Fibroblast of skin of left biceps (primary cell): ENCODE results near the gene EMP2.
"Not testable (repeated sequence)": the region's sequence is repeated elsewhere in the genome, so short reads cannot be mapped to it uniquely, and the experiment has no call there.

Source experiments
- DNase-seq, 2 experiments: peaks; one replicate each; pipeline ENCODE4 v3.0.0-alpha.2; 2013; ENCODE audit warnings: low read depth in 2 of 2

EMP2 gene

DNA sequence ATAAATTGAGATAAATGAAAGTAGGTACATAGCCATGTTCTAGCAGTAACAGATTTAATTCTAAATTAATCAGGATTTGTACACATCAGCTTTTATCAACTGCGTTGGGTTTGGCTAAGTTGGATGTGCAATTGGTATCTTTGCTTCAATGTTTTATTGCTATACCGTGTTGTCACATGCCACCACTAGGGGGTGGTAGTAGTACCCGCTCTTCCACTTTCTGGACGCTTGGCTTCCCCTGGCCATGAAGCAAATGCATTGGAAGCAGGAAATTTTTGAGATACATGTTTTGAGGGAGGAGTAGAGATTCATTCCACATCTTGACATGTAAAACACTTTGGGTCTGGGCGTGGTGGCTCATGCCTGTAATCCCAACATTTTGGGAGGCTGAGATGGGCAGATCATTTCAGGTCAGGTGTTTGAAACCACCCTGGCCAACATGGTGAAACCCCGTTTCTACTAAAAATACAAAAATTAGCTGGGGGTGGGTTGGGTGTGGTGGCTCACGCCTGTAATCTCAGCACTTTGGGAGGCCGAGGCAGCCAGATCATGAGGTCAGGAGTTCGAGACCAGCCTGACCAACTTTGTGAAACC is 58.6 kb downstream of the EMP2 start:
- peak; percentile 28 to 29 for DNase-seq

DNA sequence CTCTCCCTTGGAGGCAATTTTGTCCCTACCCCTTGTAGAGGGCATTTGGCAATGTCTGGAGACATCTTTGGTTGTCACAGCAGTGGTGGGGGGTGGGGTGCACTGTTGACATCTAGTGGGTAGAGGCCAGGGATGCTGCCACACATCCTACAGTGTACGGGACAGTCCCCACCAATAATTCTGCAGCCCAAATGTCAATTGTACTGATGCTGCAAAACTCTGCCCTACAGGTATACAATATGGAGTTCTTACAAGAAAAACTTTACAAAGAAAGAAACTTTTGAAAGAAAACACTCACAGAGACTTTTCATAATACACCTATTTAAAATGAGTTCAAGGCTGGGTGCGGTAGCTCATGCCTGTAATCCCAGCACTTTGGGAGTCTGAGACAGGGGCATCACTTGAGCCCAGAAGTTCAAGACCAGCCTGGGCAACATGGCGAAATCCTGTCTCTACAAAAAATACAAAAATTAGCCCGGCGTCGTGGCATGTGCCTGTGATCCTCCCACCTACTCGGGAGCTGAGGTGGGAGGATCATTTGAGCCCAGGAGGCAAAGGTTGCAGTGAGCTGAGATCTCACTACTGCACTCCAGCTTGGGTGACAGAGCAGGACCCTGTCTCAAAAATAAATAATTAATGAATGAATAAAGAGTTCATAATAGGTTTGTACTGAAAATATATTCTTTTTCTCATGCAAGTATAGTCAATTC is 59.4 kb downstream of the EMP2 start:
- DNase-seq = no peak

DNA sequence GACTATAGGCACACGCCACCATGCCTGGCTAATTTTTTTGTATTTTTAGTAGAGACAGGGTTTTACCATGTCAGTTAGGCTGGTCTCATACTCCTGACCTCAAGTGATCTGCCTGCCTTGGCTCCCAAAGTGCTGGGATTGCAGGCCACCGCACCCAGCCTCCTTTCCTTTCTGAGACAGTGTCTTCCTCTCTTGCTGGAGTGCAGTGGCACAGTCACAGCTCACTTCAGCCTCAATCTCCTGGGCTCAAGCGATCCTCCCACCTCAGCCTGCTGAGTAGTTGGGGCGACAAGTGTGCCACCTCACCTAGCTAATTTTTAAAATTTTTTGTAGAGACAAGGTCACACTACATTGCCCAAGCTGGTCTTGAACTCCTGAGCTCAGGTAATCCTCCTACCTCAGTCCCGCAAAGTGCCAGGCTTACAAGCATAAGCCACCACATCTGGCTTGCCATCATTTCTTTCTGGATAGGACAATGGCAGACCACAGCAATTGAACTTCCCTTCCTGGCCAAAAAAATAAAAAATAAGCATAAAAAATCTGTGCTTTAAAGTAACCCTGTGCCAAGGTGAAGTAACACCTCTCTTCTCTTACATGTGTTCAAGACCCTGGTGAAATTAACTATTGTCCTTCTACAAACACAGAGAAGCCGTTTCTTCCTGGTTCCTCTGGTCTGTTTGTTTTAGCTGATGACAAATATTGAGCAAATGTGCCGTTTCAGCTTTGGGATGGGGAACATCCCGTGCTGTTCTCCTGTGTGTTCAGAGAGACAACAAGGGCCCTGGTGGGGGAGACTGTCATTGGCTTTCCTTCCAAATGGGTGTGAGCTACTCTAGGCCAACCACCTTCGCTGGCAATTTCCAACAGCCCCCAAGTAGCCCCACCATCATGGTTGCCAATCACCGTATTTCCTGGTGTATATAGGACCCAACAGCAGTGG is 60.2 kb downstream of the EMP2 start:
- no peak for DNase-seq

DNA sequence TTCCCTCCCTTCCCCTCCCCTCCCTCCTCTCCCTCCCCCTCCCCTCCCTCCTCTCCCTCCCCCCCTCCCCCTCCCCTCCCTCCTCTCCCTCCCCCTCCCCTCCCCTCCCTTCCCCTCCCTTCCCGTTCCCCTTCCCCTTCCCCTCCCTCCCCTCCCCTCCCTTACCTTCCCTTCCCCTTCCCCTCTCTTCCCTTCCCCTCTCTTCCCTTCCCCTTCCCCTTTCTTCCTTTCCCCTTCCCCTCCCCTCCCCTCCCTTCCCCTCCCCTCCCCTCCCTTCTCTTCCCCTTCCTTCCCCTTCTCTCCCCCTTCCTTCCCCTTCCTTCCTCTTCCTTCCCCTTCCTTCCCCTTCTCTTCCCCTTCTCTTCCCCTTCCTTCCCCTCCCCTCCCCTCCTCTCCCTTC is 61.1 kb downstream of the EMP2 start:
- DNase-seq = no peak

DNA sequence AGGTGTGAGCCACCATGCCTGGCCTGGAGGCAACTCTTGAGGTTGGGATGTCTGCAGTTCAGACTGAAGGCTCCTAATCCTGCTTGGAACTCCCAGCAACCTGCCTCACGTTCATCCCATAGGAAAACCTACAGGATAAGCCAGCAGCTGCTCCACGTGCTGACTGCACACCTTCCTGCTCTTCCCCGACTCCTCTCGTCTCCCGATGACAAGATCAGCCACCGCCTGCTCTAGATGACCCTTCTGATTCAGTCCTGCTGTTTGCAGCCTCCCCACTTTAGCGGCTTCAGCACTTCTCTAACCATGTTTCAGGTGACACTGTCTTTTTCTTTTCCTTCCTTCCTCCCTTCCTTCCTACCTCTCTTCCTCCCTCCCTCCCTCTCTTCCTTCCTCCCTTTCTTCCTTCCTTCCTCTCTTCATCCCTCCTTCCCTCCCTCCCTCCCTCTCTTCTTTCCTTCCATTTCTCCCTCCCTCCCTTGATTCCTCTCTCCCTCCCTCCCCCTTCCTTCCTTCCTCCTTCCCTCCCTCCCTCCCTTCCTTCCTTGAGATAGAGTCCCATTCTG is 61.8 kb downstream of the EMP2 start:
- no peak for DNase-seq

DNA sequence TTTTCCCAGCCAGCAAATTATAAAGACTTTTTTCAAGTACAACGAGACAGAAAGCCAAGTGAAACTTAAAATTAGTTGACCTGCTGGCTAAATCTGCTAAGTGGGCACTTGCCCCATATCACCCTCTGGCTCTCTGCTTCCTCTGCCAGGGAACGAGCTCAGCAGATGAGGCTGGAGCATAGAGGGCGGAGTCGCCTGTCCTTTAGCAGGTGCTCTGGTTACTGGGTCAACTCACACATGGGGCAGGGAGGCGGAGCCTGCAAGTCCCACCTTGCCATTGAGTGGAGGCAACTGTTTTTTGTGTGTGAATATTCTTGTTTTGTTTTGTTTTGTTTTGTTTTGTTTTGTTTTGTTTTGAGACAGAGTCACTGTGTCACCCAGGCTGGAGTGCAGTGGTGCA is 62.5 kb downstream of the EMP2 start:
- no peak for DNase-seq

DNA sequence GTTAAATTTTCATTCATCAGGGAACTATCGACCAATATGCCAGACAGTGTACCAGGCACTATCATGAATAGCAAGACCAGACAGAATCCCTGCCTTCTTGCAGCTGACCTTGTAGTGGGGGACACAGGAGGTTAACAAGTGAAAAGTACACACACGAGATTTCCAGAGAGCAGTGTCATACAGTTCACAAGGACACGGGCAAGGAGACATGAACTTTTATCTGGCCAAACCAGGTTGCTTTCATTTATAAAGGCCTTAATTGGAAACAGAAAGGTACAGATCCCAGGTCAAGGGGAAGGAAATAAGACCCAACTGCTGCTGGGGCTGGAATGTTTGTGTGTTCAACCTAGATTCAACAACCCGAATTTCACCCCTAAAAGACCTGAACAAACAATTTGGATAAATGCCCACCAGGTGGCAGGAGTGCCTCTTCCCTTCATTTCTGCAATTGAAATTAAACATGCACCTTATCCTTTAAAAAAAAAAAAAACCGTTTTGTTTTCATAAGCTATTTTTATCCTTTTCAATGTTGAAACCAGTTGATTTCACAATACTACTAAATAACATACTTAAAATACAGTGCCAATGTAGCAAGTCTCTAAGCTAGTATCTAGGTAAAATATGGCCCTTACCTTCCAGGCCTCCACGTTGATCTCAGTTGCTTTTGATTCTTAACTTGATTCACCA is 65.9 kb downstream of the EMP2 start:
- peak; percentile 22 to 30 for DNase-seq

DNA sequence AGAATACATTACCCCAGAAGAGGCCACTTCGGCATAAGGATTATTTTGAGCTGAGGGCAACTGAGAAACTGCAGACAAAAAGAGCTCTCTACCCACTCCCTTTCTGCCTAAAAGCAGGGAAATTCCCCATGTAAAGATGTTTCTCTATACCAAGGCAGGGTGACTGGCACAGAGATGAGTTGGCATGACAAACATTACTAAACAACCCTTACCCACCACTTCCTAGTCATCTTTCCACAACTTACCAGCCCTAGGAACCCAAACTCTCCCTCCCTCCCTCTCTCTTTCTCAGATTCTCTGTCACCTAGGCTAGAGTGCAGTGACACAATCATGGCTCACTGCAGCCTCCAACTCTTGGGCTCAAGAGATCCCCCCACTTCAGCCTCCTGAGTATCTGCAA is 68.6 kb downstream of the EMP2 start:
- DNase-seq = no peak

DNA sequence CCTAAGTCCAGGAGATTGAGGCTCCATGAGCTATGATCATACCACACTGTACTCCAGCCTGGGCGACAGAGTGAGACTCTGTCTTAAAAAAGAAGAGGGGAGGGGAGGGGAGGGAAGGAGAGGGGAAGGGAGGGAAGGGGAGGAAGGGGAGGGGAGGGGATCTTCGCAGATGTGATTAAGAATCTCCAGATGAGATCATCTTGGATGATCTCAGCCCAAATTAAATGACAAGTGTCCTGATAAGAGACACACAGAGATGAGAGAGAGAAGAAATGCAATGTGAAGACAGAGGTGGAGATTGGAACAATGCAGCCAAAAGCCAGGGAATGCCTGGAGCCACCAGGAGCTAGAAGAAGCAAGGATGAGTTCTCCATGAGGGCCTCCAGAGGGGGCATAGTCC is 70.1 kb downstream of the EMP2 start:
- DNase-seq = no peak

DNA sequence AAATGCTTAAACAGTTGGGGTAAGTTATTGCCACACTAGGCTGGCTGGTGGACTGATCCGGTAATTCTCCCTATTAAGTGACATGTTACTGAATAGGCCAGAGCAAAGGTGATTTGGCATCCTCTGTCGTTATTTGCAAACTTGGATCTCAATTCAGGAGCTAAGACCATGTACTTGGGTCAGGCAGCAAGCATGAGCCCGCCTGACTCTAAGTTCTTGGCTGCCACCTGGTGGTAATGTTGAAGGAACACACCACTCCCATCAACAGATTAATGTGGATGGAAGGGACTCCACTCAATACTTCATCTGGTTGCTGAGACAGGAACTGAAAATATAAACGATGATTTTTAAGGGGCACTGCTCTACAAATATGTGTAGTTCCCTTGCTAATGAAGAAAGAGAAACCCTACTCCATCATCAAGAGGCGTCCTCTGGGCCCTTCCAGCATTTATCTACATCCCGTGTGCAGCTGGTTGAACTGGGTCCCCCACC is 70.8 kb downstream of the EMP2 start:
- DNase-seq = peak; percentile 25 to 37

DNA sequence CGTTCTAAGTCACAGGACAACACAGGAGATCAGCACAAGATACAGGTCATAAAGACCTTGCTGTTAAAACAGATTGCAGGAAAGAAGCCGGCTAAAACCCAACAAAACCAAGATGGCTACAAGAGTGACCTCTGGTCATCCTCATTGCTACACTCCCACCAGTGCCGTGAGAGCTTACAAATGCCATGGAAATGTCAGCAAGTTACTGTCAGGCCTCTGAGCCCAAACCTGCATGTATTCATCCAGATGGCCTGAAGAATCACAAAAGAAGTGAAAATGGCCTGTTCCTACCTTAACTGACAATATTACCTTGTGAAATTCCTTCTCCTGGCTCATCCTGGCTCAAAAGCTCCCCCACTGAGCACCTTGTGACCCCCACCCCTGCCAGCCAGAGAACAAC is 75.1 kb downstream of the EMP2 start:
- not testable (repeated sequence) for DNase-seq

DNA sequence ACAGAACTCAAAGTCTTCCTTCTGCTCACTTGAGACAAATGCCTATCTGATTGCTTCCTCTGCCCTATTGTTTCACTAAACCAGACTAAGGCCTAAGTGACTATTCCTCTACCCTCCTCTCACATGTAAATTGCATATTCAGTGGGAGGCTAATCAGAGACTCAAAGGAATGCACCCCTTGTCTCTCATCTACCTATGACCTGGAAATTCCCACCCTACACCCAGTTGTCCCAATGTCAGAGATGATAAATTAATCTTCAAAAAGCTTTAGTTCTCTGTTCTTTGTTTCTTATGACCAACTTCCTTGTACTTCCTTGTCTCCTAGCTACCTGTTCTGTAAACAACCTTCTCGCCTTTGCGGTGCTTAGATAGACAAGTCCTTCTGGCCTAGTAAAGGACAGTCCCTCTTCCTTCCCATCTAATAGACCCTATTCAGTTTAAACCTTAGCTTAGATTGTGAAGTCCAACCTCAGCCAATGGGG is 76.0 kb downstream of the EMP2 start:
- no peak for DNase-seq

DNA sequence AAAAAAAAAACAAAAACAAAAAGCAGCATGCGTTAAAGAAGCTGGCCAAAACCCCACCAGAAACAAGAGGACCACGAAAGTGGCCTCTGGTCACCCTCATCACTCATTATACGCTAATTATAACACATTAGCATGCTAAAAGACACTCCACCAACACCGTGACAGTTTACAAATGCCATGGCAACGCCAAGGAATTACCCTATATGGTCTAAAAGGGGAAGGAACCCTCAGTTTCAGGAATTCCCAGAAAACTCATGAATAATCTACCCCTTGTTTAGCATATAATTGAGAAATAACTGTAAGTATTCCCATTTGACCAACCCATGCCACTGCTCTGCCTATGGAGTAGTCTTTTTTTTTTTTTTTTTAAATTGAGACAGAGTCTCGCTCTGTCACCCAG is 77.6 kb downstream of the EMP2 start:
- no peak for DNase-seq

DNA sequence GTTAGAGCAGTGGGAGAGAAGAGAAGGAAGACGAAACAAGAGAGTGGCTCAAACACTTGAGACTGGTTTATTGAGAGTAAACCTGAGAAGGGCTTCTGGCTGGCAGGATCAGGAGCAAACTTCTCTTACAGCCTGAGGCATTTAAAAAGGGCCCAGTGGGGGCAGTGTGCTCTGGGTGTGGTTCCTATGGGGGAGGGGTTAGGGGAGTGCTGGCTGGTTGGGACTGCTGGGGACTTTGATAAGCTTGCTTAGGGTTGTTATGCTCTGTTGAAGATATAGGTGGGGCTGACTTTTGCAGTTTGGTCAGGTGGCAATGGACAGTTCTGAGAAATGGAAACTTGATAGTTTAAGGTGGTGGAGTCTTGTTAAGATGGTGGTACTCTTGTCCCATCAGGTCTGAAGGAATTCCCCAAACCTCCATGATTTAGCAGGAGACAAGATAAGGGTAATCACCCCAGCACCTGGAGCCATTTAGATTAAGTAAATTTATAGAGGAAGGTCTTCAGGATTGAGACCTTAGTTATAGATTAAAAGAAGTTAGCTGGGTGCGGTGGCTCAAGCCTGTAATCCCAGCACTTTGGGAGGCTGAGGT is 79.3 kb downstream of the EMP2 start:
- no peak for DNase-seq

DNA sequence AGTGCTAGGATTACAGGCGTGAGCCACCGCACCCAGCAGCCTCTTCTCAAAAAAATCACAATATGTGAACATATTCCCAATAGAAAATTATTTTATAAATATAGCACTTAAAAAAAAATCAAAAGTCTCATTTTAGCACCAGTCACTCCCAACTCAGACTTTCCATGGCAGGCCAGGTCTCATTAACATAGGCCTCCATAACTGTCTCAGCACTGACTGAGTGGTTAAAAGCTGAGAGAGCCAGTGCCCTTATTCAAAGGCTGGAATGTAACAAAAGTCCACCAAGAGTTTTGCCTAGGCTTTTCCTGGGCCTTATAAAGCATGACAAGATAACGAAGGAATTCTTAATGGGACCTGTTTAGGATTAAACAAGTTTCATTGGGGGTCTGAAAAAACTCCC is 79.8 kb downstream of the EMP2 start:
- no peak for DNase-seq

DNA sequence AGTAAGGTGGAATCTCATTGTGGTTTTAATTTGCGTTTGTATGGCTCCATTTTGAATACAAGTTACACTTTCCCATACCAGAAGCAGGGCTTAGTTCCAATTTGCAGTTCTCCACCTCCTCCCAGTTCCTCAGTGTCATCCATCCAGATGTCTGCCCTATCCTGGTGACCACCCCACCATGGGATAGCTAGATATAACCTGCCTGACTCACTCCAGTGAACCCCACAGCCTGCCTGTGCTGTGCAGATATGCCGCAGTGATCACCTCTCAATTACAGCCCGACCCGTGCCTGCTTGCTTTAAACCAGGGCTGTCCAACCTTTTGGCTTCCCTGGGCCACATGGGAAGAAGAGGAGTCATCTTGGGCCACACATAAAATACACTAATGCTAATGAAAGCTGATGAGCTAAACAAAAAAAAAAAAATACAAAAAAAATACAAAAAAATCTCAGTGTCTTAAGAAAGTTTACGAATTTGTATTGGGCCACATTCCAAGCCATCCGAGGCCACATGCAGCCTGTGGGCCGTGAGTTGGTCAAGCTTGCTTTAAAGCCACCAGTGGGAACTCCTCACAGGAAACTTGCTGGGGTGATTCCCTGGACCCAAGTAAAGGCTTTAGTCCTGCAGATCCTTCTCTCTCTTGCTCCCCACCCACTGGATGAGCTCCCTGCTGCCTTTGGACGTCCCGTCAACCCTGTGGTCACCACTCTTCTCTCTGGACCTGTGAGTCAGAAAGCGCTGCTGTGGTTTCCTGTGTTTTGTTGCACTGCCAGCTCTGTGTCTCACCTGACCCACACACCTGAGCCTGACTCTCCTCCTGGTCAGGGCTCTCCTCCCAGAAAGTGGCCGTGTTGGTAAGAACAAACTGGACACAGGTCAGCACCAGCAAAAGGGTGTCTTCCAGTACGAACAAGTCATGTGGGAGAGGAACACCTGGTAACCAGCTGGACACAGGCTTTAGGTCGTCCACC is 83.0 kb downstream of the EMP2 start:
- DNase-seq = no peak

DNA sequence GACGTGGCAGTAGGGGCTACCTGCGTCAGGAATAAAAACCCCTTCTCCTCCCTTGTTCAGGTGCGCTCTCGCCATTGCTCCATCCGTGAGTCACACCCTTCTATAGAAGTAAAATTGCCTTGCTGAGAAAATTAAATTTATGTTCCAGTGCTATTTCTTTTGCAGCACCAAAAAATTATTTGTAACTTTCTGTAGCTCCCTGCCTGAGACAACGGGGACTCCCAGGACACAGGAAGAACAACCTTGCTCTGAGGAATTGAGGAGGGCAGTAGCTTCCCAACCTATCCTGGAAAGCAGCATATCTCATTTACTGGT is 85.4 kb downstream of the EMP2 start:
- no peak for DNase-seq

DNA sequence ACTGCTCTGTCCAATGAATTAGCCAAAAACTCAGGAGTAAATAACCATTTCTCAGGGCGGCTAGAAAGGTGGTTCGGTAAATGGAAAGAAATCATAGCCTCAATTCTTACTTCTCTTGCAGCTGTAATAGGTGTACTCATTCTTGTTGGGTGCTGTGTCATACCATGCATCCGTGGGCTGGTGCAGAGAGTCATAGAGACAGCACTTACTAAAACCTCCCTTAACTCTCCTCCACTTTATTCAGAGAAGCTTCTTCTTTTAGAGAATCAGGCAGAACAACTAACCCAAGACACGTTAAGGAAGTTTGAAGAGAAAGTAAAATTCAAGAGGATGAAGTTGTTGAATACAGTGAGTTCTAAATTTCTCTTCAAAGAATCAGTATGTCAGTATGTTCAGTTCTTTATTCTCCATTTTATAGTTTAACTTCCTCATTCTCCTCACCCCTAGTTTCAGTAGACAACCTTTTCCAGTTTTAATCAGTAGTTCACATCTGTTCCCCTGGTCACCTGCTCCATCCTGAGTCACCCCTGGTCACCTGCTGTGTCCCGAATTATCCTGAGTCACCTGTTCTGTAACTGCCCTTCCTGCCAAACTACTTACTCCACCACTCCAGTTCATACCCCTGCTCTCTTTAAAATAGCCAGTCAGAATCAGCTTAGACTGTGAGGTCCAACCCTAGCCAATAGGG is 85.9 kb downstream of the EMP2 start:
- DNase-seq = no peak

DNA sequence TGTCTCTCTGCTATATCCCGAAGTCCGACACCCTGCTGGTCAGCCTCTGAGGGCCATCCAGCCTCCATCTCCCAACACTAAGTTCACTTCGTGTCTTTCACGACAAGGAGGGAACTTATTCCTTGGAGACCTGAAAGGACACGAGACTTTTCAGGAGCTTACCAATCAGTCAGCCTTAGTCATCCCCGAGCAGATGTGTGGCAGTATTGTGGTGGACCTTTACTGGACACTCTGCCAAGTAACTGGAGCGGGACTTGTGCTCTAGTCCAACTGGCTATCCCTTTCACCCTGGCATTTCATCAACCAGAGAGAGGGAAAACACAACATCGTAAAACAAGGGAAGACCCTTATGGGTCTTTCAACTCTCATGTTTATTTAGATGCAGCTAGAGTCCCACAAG is 87.1 kb downstream of the EMP2 start:
- no peak for DNase-seq

DNA sequence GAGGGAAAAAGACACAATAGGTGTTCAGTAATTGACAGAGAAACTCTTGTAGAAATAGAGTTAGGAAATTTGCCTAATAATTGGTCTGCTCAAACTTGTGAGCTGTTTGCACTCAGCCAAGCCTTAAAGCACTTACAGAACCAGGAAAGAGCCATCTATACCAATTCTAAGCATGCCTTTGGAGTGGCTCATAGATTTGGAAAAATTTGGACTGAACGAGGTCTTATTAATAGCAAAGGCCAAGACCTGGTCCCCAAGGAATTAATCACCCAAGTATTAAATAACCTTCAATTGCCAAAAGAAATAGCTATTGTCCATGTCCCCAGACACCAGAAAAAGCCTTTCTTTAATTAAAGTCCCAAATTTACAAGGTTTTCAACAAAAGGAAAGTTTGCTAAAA is 90.3 kb downstream of the EMP2 start:
- DNase-seq = no peak
